MCF 10A (cell line): Measurements from ENCODE around the gene GAPDHS. TPM values are rescaled to one million over a fixed set of nuclear protein-coding genes. Genes with fewer than 3 reads are reported as not detected.

Experiments
- BruUV-seq: library from RNA; stranded (reverse); fragments of 400-500 nt; replicated peaks from 2 replicates; lab custom pipeline; 2021; lab: Mats Ljungman, UMichigan
- CTCF ChIA-PET: fragments of 300-600 bp; sonication (Branson Sonifier 250); formaldehyde crosslinking; extraction: SDS; loops from one replicate; lab custom pipeline; 2021; ENCODE audit warnings: antibody characterized with exemption, inconsistent platforms; lab: Yijun Ruan, JAX
- POLR2A ChIA-PET: fragments of 300-600, 350-650 bp; sonication (Branson Sonifier 250); formaldehyde crosslinking; extraction: SDS; loops from one replicate; lab custom pipeline; 2020; ENCODE audit warnings: antibody characterized with exemption, inconsistent platforms; lab: Yijun Ruan, JAX
- DNase-seq: peaks from one replicate; pipeline ENCODE4 v3.0.0-alpha.2; 2018; ENCODE audit not compliant: unreplicated experiment
- H3K27ac Mint-ChIP-seq: one replicate; pipeline ENCODE4 v1.8.0; 2022; ENCODE audit warnings: mild to moderate bottlenecking, low read depth, mixed read lengths; ENCODE audit not compliant: unreplicated experiment
- H3K27me3 Mint-ChIP-seq: one replicate; pipeline ENCODE4 v1.8.0; 2022; ENCODE audit warnings: mixed read lengths; ENCODE audit not compliant: insufficient read depth, unreplicated experiment
- H3K36me3 Mint-ChIP-seq: one replicate; pipeline ENCODE4 v1.8.0; 2022; ENCODE audit warnings: mild to moderate bottlenecking, moderate library complexity, mixed read lengths; ENCODE audit not compliant: insufficient read depth, unreplicated experiment
- H3K4me1 Mint-ChIP-seq: one replicate; pipeline ENCODE4 v1.8.0; 2022; ENCODE audit warnings: mixed read lengths; ENCODE audit not compliant: insufficient read depth, unreplicated experiment
- H3K4me3 Mint-ChIP-seq: one replicate; pipeline ENCODE4 v1.8.0; 2022; ENCODE audit warnings: mild to moderate bottlenecking, moderate library complexity, mixed read lengths; ENCODE audit not compliant: unreplicated experiment
- H3K9me3 Mint-ChIP-seq: one replicate; pipeline ENCODE4 v1.8.0; 2022; ENCODE audit warnings: mixed read lengths; ENCODE audit not compliant: unreplicated experiment
- intact Hi-C: fragments of 100-400 bp; cut with micrococcal nuclease; formaldehyde crosslinking; loops from 2 replicates; pipeline ENCODE4 v1.14.1; 2022
- total RNA-seq: library from RNA; stranded (reverse); gene quantifications from 2 replicates; pipeline ENCODE4 v1.2.3, GENCODE V29; 2022
- TF ChIP-seq, protein P1 (sequence below): fragments of 200-600 bp; IDR thresholded peaks from one replicate; pipeline ENCODE4 v1.8.0; 2022; ENCODE audit warnings: antibody characterized with exemption, mild to moderate bottlenecking; ENCODE audit not compliant: unreplicated experiment

Gene GAPDHS
- total RNA-seq, 1 experiment from 2014 or later = not detected

DNA sequence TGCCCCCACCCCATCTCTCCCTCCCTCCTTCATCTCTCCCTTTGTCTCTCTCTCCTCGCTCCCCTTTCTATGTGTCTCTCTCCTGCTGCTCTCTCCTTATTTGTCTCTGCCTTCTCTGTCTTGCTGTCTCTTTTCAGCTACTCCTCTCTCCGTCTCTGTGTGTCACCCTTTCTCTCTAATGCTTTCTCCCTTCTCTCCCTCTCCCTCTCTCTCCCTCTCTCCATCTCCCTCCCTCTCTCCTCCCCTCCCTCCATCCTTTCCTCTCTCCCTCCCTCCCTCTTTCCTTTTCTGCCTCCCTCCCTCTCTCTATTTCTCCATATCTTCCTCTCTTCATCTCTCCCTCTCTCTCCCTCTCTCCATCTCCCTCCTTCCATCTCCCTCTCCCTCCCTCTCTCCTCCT lies 29.5 kb downstream of the GAPDHS start:
- ChIA-PET CTCF (interaction anchor here (0.7 kb wide), 1 partner anchor 13 kb away, joined by 3 read pairs; no protein-coding TSS in a partner anchor), POLR2A (interaction anchor here (0.6 kb wide), 1 partner anchor 104 kb away, joined by 3 read pairs; the partner anchor contains the start of gene UPK1A)
- no peak overlapping the region for H3K27ac Mint-ChIP-seq
- H3K4me1 Mint-ChIP-seq = no peaks in the 10 kb centered on the region
- intact Hi-C loops = no loop called here
- no TSS peak for BruUV-seq
- H3K4me3 Mint-ChIP-seq = no peak overlapping the region
- TF ChIP-seq, protein P1, sequence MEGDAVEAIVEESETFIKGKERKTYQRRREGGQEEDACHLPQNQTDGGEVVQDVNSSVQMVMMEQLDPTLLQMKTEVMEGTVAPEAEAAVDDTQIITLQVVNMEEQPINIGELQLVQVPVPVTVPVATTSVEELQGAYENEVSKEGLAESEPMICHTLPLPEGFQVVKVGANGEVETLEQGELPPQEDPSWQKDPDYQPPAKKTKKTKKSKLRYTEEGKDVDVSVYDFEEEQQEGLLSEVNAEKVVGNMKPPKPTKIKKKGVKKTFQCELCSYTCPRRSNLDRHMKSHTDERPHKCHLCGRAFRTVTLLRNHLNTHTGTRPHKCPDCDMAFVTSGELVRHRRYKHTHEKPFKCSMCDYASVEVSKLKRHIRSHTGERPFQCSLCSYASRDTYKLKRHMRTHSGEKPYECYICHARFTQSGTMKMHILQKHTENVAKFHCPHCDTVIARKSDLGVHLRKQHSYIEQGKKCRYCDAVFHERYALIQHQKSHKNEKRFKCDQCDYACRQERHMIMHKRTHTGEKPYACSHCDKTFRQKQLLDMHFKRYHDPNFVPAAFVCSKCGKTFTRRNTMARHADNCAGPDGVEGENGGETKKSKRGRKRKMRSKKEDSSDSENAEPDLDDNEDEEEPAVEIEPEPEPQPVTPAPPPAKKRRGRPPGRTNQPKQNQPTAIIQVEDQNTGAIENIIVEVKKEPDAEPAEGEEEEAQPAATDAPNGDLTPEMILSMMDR = no peak
- H3K36me3 Mint-ChIP-seq = no peaks in the 10 kb centered on the region
- DNase-seq = no peak
- H3K27me3 Mint-ChIP-seq = peaks cover 41% of the 10 kb centered on the region
- no peaks in the 10 kb centered on the region for H3K9me3 Mint-ChIP-seq

DNA sequence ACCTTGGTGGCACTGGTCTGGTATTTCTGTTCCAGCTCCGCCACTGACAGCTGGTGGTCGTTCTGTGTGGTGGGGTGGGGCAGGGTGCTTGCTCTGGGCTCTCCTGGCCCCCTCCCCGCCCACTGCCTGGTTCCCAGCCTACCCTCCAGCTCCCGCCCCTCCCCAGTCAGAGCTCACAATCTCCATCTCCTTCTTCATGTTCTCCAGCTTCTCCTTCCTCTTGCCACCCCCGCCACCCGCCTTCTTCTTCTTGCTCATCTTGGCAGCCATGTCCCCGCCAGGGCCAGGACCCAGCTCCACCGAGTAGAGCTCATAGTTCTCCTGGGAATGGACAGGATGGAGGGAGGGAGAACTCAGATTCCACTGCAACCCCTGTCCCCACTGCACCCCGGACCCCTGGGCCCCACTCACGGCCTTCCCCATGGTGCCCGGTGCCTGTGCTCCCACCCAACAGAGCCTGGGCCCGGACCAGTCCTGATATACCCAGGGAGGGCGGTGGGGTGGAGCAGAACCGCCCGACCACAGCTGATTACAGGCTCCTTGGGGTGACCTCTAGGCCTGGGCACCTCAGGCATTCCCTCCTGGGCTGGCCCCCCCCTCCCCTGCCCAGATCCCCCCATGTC lies 30.1 kb downstream of the GAPDHS start, which contains the start of gene ATP4A:
TSS of gene ATP4A (minus strand) at position 452 of the 623 bp plus-strand sequence. CDS start at position 423, 29 bp downstream.
- BruUV-seq = no TSS peak
- Mint-ChIP-seq H3K9me3 (no peaks in the 10 kb centered on the region), H3K27ac (no peak within 1 kb of the TSS), H3K36me3 (no peaks in the 10 kb centered on the region), H3K4me1 (no peaks in the 10 kb centered on the region), H3K27me3 (peaks cover 41% of the 10 kb centered on the region), H3K4me3 (no peak within 1 kb of the TSS)
- CTCF ChIA-PET = interaction anchor here (0.6 to 0.7 kb wide), 2 partner anchors 13 to 167 kb away, joined by 3 to 7 read pairs; no protein-coding TSS in a partner anchor
- intact Hi-C loops = no loop called here
- no peak for DNase-seq
- TF ChIP-seq, protein P1 = no peak
- POLR2A ChIA-PET = interaction anchor here (0.6 kb wide), 1 partner anchor 103 kb away, joined by 3 read pairs; the partner anchor contains the start of gene UPK1A

DNA sequence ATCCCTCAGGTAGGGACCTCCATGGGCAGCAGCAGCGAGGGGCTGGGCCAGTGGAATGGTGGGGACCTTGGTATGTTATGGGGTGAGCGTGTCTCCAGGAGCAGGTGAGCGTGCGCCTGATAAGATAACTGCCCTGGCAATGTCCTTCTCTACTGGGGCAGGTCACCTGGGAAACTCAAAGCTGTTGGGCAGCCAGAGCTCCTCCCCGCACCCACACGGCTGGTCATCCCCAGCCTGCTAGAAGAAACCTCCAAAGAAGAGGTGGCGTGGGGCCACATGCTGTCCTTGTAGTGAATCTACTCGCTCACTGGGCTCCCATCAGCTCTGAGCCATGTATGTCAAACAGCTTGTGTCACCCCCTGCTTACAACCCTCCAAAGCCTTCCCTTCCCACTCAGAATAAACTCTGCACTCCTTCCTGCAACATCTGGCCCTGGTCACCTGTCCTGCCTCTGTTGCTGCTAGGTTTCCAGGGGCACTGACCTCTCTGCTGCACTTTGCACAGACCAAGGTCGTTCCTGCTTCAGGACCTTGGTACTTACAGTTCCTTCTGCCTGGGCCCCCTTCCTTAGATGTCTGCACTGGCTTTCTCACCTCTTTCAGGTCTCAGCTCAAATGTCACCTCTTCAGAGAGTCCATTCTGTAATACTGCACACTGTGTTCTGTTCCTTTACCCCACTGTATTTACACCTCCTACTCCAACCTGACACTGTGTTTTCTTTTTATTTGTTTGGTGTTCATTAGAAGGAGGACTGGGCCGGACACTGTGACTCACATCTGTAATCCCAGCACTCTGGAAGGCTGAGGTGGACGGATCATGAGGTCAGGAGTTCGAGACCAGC lies 32.0 kb downstream of the GAPDHS start:
- POLR2A ChIA-PET = no interaction called here
- H3K4me1 Mint-ChIP-seq = no peaks in the 10 kb centered on the region
- TF ChIP-seq, protein P1 = no peak
- no peak overlapping the region for H3K27ac Mint-ChIP-seq
- DNase-seq = no peak
- no peaks in the 10 kb centered on the region for H3K9me3 Mint-ChIP-seq
- intact Hi-C loops = no loop called here
- H3K36me3 Mint-ChIP-seq = no peaks in the 10 kb centered on the region
- H3K27me3 Mint-ChIP-seq = peaks cover 37% of the 10 kb centered on the region
- CTCF ChIA-PET = interaction anchor here (0.6 to 1.5 kb wide), 5 partner anchors 15 to 128 kb away, joined by 3 to 9 read pairs (median 4); no protein-coding TSS in a partner anchor
- BruUV-seq = no TSS peak
- H3K4me3 Mint-ChIP-seq = no peak overlapping the region

DNA sequence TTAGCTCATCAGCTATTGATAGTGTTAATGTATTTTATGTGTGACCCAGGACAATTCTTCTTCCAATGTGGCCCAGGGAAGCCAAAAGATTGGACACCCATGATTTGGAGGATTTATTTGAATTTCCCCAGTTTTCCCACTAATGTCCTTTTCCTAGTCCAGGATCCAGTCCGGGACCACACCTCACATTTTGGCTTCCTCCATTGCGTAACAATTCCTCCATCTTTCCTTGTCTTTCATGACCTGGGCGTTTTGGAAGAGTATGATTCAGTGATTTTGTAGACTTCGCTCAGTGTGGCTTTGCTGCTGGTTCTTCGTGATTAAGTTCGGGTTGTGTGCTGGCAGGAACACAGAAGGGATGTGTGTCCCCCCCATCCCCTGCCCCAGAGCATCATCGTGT lies 33.5 kb downstream of the GAPDHS start:
- H3K4me3 Mint-ChIP-seq = no peak overlapping the region
- BruUV-seq = no TSS peak
- no peak for DNase-seq
- H3K4me1 Mint-ChIP-seq = no peaks in the 10 kb centered on the region
- ChIA-PET POLR2A (no interaction called here), CTCF (interaction anchor here (1.3 kb wide), 1 partner anchor 18 kb away, joined by 4 read pairs; no protein-coding TSS in a partner anchor)
- TF ChIP-seq, protein P1 = no peak
- no peaks in the 10 kb centered on the region for H3K36me3 Mint-ChIP-seq
- H3K27ac Mint-ChIP-seq = no peak overlapping the region
- intact Hi-C loops = no loop called here
- peaks cover 37% of the 10 kb centered on the region for H3K27me3 Mint-ChIP-seq
- no peaks in the 10 kb centered on the region for H3K9me3 Mint-ChIP-seq
